HG02938 (cell line): ENCODE data around the gene SSBP2.
"Not testable (repeated sequence)": the region's sequence is repeated elsewhere in the genome, so short reads cannot be mapped to it uniquely, and the experiment has no call there.

ENCODE experiments used
- ATAC-seq: cut with Tn5 transposase; IDR thresholded peaks from one replicate; pipeline ENCODE4 v1.9.1; 2021; ENCODE audit warnings: mild to moderate bottlenecking, moderate library complexity; ENCODE audit not compliant: unreplicated experiment

Gene SSBP2

DNA sequence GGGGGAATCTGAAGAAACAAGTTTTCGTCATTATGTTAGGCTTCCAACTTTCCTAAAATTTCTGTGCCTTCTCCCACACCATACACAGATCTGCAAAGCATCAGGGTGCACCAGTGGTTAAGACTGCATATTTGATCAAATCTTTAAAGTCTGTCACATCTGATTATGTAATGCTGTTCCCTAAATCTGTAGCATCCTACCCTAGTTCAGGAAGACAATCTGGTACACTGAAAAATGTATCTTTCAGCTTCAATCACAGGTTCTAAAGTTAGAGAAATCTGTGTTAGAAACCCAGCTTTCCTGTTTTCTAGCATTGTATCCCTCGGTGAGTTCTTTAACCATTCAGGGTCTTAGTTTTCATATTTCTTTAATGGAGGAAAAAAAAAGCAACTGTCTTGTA lies 3.9 kb downstream of the SSBP2 start:
- no peak for ATAC-seq

DNA sequence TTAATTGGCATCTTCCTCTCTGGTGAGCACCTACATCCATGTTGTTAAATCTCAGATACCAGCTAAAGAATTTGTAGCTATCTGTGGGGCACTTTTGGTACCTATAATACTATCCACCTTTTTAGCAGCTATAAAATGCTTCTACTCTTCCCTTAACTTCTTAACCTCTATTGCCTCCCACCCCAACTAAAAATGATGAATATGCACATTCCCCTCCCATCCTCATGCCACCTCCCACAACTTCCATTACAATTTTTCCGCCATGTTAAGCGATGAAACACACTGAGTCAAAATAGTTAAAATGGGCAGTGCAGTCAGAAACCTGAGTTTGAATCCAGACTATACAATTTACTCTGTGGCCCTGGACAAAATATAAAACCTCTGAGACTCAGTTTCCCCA lies 10.1 kb downstream of the SSBP2 start:
- no peak for ATAC-seq

DNA sequence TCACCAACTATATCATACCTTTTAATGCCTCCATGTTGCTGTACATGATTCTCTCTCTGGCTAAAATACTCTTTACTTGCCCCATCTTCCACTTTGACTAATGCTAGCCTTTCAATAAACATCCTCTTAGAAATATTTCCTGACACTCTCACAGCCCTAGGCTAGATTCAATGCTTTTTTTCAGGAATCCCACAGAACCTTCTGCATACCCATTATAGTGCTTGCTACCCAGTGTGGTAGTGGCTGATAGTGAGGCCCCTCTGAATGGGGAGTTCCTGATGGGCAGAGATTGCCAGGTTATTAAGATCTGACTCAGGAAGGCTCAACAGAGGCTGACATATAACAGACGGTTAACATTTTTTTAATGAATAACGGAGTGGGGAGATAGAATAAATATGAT lies 11.6 kb downstream of the SSBP2 start:
- no peak for ATAC-seq

DNA sequence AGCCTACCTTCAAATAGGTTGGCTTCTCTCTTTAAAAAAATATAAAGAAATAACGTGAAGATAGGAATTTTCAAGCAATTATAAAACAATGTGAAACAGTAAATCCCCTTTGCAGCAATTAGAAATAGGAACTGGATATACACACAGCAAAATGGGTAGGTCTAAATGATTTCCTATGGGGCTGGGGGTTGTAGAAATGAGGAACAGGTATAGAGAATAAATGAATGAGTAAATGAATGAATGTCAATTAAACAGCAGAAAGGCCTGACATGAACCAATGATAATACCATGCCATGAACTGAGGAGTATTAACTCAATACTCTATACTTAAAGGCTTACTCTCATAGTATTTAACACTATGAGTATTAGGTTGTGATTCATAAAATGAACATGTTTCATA lies 21.6 kb downstream of the SSBP2 start:
- ATAC-seq = no peak

DNA sequence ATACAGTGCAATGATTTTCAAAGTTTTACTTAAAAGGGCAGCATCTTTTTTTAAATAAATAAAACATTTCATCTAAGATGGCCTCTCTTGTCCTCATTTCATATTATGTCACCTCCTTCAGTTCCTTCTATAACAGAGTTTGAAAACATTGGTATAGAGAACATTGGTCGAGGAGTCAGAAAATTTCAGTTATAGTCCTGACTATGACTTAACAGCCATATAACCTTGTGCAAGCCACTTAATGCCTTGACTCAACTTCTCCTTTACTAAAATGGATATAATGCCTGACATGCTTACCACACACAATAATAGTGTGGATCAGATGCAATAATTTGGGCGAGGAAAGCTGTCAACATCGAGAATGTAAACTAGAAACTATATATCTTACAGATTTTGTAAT lies 22.6 kb downstream of the SSBP2 start:
- no peak for ATAC-seq

DNA sequence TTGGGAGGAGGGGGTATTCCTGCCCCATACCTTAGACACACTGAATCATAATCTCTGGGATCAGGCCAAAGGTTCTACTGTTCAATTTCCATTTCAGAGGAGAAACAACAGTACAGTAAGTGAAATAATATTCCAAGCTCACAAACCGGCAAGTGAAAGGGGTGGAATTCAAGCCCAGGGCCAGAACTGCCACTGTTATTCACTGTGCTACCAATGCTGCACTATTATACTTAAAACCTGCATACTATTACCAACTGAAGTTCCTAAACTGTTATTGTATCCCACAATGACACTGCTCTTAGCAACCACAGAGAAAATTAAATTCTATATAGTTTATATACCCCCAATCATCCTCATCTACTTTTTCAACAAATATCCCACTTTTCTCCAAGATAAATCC lies 24.6 kb downstream of the SSBP2 start:
- ATAC-seq = no peak

DNA sequence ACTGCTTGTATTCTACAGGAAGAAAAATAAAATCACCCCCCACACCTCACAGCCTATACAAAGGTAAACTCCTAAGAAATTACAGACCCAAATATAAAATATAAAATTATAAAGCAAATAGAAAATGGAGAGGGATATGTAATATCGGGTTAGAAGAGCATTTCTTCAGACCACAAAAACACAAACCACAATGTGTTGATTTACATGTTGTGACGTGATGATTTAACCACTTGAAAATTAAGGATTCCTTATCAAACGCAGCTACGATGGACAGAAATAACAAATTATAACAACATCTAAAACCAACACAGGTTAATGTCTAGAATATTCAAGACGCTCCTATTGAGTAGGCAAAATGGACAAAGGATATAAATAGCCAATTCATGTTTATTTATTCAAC lies 26.3 kb downstream of the SSBP2 start:
- no peak for ATAC-seq

DNA sequence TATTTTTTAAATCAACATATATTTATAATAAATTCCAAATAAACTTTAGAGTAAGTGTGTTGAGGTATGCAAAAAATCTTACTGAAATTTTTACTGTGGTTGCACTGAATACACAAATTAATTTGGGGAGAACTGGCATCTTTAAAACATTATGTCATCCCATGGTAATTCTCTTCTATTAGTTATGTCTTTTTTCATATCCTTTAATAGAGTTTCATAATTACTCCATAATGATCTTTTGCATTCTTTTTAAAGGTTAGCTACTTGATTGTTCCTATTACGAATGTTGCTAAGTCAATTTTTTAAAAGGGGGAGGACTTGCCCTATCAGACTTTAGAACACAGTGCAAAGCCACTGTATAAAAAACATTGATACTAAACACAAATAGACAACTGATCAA lies 26.8 kb downstream of the SSBP2 start:
- ATAC-seq = no peak

DNA sequence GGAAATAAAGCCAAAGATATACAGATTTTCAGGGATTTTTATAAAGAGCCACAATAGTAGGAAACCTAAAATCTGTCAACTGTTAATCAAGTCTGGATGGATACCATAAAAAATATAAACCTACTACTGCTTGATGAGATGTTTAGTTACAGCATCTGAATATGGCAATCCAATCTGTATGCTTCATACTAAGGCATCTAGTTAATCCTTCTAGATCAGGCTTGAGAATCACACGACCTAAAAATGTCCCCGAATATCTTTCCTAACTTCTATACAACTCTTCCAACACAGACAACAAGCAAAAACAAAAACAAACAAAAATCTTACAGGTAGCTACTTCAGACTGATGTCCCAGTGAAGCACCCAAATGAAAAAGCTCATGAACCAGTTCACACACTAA lies 29.8 kb downstream of the SSBP2 start:
- no peak for ATAC-seq

DNA sequence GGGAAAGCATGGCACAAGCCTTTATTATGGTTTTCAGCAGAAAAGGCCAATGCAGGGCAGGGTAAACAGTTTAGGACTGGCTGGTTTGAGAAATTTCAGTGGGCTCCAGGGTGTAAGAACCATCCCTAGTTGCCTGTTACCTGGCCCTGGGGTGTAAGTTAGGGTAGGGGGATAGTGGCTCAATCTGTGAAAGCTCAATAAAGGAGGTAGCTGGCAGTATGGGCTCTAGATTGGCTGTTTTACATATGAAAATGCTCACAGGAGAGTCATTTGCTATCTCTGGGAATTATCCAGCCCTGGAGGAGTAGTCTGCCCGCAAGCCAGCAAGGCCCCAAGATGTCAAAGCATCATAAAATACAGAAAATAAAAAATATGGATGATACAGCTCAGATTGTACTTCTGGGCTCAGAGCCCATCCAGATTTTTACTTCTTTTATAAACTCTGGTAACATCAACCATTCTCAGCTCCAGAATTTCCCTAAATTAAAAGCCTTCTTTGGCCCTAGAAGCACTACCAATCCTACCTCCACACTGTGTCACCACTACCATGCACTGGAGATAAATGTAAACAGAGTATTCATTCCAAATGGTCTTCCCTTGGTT lies 31.1 kb downstream of the SSBP2 start:
- no peak for ATAC-seq

DNA sequence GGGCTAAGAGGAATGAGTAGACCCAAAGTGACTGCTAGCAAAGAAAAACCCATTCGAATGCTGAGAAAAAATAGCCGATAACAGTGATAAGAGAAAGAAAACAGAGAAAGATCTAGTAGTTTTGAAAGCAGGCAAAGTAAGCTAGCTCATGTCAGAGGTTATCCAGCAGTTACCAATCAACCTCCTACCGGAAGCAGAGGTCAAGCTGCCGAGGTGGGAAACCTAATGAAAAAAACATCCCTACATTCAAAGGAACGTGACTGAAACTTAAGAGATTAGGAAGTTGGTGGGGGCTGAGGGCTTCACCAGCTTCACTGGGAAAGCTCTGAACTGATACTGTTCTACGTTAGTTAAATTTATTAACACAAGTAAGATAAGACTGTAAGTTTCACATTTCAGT lies 32.6 kb downstream of the SSBP2 start:
- no peak for ATAC-seq

DNA sequence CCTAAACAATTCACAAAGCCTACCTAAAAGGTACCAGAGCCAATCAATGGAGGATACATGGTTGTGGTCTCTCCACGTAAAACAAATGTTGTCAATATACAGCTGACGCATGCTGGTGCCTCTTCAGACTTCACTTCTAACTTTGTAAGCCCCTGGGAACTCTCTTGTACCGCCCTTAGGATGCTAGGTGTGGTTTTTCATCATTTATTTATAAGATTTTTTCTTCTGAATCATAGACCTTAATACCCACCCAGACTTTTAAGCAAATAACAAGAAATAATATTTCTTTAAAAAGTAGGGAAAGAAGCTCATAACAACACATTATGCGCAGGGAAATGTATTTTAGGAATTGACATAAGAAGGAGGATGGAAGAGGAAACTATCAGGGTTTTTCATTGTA lies 33.0 kb downstream of the SSBP2 start:
- ATAC-seq = no peak

DNA sequence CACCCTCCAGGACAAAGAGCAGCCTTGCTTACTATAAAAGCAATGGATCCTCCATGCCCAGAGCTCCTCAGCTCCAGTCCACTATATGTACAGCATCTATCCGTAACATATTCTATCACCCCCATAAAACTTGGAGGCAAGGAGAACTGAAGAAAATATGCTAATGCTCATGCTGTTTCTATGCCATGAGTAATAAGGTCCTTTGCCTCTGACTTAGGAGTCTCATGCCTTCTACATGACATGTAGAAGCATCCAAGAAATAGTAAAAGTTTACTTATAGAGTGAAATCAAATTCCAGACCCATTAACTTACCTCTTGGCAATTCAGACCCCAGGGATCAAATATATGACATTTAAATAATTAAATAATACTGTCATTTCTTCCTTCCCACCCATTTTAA lies 33.7 kb downstream of the SSBP2 start:
- no peak for ATAC-seq

DNA sequence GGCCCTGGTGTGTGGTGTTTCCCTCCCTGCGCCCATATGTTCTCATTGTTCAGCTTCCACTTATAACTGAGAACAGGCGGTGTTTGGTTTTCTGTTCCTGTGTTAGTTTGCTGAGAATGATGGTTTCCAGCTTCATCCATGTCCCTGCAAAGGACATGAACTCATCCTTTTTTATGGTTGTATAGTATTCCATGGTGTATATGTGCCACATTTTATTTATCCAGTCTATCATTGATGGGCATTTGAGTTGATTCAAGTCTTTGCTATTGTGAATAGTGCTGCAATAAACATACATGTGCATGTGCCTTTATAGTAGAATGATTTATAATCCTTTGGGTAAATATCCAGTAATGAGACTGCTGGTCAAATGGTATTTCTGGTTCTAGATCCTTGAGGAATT lies 36.8 kb downstream of the SSBP2 start:
- not testable (repeated sequence) for ATAC-seq

DNA sequence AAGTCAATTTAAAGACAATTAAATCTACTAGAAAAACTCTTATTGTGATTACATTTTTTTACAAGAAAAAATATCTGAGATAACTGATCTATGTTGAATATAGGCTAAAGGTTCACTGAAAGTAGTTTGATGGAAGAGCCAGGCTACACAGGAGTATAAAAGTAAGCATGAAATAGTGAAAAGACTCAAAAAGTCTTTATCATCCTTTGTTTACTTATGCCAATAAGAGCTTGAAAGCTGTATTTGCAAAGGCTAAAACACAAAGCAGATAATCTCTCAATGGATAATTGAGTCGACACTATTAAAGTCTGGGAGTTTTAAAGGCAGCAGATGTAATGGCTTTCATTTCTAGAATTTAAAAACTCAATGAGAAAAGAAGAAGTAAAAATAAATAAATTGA lies 42.0 kb downstream of the SSBP2 start:
- ATAC-seq = no peak

DNA sequence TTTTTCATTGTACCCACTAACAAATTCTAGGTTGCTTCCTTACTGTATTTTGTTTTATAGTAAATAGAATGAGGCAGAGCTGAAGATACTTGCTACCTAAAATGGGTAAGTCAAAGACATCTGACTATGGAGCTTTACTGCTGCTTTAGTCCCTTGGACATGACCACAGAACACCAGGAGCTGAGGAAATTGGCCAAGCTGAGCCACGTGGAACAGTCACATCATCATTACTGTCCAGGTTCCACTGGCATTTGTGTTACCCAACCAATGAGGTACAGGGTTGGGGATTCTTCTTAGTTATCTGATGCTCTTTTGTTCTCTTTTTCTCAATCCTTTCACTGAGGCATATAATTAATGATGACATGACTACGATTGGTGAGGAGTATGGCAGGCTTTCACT lies 47.1 kb downstream of the SSBP2 start:
- no peak for ATAC-seq

DNA sequence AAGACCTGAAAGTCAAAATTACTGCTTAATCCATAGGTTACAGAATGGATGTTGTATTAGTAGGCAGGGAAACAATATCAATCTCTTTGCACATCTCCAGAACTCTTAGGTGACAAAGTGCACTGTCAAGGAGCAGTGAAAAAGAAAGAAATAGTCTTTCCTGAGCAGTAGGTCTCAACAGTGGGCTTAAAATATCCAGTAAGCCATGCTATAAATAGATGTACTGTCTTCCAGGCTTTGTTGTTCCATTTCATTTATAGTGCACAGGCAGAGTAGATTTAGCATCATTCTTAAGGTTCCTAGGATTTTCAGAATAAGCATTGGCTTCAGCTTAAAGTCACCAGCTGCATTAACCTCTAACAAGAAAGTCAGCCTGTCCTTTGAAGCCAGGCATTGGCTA lies 50.7 kb downstream of the SSBP2 start:
- no peak for ATAC-seq

DNA sequence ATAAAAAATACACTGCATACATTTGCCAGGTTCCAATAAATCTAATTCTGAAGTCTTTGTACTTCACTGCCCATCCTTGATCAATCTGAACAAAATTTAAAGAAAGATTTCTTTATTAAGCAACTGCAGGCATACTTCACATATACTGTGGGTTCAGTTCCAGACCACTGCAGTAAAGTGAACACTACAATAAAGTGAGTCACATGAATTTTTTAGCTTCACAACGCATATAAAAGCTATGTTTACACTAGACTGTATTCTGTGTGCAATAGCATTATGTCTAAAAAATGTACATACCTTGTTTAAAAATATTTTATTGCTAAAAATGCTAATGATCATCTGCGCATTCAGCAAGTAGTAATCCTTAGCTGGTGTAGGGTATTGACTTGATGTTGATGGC lies 52.1 kb downstream of the SSBP2 start:
- no peak for ATAC-seq

DNA sequence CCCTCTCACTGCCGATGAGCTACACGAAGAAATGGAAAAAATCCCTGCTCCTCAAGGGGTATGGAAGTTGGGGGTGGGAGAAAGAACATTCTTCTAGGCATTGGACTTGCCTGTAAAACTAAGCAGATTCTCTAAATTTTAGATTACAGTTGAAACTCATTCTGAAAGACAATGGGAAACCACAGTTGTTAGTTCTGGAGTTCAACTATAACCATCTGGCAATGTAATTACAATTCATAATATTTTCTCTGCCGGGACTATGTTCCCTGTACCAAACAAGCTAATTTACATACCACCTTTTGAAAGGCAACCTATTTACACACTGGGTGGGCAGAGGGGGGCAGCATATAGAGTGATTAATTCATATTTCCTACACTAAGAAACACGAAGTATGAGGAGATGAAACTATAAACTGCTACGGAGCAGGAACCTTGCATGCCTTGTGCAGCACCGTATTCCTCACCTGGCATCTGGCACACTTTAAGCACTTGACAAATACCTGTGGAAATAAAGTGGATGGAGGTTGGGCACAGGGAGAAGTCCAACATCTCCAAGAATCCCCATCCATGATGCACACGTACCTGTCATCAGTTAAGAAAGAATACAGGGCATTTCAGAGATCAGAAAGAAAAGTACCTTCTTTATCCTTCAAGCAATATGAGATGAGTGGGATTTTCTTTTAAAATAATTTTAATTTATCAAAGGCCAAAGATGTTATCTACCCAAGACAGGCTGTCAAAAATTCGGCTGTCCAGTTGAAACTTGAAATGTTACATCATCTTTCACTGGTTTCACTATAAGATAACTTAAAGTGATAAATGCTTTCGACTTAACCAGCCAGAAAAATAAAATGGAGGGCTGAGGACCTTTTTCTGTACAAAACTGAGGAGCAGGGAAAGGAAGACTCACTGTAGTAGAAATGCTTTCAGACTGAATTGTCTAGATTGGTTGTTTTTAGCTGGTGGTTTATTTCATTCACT lies 54.2 kb downstream of the SSBP2 start:
- ATAC-seq = no peak

DNA sequence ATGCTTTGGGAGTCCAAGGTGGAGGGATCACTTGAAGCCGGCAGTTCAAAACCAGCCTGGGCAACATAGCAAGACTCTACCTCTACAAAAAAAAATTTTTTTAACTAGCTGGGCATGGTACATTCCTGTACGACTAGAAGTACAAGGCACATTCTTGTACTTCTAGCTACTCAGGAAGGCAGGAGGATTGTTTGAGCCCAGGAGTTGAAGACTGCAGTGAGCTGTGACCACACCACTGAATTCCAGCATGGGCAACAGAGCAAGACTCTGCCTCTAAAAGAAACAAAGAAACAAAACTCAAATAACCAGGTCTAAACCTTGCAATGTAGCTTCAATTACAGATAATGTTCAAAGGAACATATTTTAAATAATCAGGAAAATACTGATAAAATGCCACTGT lies 56.2 kb downstream of the SSBP2 start:
- no peak for ATAC-seq

DNA sequence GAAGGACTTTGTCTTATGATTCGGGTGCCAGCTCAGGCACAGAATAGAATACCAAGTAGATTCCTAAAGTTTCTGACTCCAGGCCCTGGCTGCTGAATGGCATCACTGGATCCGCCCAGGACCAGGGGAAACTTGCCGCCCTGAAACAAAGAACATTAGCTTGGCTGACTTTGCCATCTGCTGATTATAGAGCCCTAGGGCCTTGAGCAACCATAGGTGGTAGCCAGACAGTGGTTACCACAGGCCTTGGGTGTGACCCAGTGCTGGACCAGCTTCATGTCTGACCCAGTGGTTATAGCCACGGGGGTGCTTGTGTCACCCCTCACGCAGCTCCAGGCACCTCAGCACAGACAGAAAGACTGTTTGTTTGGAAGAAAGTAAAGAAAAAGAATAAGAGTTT lies 62.7 kb downstream of the SSBP2 start:
- ATAC-seq = no peak

DNA sequence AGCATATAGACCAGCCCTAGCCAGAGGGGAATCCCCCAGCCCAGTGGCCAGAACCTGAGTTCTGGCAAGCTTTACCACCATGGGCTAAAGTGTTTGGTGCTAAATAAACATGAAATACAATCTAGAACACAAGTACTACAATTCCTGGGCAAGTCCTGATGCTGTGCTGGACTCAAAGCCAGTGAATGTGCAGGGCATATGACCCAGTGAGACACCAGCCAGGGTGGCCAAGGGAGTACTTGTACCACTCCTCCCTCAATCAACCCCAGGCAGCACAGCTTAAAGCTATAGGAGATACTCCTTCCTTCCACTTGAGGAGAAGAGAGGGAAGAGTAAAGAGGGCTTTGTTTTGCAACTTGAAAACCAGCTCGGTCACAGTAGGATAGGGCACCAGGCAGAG lies 63.6 kb downstream of the SSBP2 start:
- ATAC-seq = no peak

DNA sequence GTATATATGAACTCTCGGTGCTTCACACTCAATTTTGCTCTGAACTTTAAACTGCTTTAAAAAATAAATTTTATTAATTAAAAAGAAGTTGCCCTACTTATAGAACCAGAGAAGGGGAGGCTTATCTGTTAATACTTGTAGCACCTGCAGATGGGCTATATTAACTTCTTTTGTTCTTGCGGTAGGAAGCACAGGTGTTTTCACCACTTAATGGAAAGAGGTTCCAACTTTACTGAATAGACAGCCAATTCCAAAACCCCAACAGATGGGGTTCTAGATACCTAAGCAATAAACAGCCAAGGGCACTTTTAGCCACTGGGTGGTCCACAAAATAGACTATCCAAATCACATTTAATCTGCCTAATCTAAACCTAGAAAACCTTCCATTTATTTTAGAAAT lies 65.4 kb downstream of the SSBP2 start:
- no peak for ATAC-seq
